ENCODE results near the gene MAGEE2. TPM values are rescaled to one million over a fixed set of nuclear protein-coding genes. Genes with fewer than 3 reads are reported as not detected.
A peak's percentile ranks its signal among the peaks of the same experiment; 100 is the strongest.

Gene MAGEE2
- total RNA-seq, 1 donor from 2014 or later: not detected

DNA sequence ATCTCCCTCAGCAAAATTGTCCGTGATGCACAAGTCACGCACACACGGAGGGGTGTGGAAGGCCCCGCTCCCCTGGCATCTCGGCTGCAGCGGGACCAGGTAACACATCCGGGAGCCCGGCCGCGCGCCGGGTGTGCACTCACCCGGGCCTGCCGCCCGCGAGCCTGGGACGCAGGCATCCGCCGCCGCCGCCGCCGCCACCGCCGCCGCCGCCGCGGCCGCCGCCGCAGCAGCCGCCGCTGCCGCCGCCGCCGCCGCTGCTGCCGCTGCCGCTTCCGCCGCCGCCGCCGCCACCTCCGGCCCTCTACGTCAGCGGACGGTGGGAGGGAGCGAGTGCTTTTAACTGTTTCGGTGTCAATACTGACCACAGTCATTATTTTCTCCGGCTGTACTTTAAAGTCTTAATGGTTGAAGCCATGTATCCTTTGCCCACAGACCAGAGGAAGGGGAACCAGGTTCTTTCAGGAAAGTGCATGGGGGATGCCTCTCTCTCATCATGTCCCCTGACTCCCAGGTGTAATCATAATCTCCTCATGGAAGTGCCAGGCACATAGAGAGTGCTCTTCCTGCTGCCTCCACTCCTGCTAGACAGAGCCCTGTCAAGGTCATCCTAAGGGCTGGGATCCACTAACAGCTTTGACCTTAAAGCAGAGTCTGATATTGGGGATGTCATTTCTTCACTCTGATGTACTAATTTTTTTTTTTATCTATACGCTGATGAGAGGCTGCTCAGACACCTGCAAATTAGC lies 38.0 kb downstream of the MAGEE2 start:
- TF ChIP-seq EZH2 (IDR thresholded peaks at IDR 0.05; ENCODE audit: insufficient read depth, low read length): no peak
- TF ChIP-seq, protein P1, sequence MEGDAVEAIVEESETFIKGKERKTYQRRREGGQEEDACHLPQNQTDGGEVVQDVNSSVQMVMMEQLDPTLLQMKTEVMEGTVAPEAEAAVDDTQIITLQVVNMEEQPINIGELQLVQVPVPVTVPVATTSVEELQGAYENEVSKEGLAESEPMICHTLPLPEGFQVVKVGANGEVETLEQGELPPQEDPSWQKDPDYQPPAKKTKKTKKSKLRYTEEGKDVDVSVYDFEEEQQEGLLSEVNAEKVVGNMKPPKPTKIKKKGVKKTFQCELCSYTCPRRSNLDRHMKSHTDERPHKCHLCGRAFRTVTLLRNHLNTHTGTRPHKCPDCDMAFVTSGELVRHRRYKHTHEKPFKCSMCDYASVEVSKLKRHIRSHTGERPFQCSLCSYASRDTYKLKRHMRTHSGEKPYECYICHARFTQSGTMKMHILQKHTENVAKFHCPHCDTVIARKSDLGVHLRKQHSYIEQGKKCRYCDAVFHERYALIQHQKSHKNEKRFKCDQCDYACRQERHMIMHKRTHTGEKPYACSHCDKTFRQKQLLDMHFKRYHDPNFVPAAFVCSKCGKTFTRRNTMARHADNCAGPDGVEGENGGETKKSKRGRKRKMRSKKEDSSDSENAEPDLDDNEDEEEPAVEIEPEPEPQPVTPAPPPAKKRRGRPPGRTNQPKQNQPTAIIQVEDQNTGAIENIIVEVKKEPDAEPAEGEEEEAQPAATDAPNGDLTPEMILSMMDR (IDR thresholded peaks at IDR 0.05; ENCODE audit: insufficient read depth, low read depth, low read length): no peak
- peaks cover 10% of the 10 kb centered on the region for H3K9me3 Mint-ChIP-seq (ENCODE audit: unreplicated experiment)
- H3K4me2 ChIP-seq (ENCODE audit: low read length): peak overlapping the region; percentile 81
- H3K79me2 ChIP-seq (ENCODE audit: insufficient read depth, low read length): no peaks in the 10 kb centered on the region
- no peaks in the 10 kb centered on the region for H4K20me1 ChIP-seq (ENCODE audit: insufficient read depth, low read length)
- H3K4me3 Mint-ChIP-seq (ENCODE audit: unreplicated experiment): peak overlapping the region; percentile 91
- peak overlapping the region; percentile 12 for H3K27ac Mint-ChIP-seq (ENCODE audit: unreplicated experiment)
- no peak overlapping the region for H3K27ac ChIP-seq (ENCODE audit: low read depth, low read length)
- no peaks in the 10 kb centered on the region for H3K36me3 ChIP-seq (ENCODE audit: insufficient read depth, low read length)
- H3K4me1 ChIP-seq (ENCODE audit: insufficient read depth, low read length): no peaks in the 10 kb centered on the region
- no peaks in the 10 kb centered on the region for H3K27me3 Mint-ChIP-seq (ENCODE audit: low read depth, unreplicated experiment)
- peak overlapping the region; percentile 71 for H2AFZ ChIP-seq (ENCODE audit: low read depth, low read length)
- DNase-seq (ENCODE audit: low read depth): no peak
- FAIRE-seq: no peak
- no peaks in the 10 kb centered on the region for H3K27me3 ChIP-seq (ENCODE audit: insufficient read depth, low read length)
- H3K9ac ChIP-seq (ENCODE audit: low read length): peak overlapping the region; percentile 52
- peaks cover 4% of the 10 kb centered on the region for H3K36me3 Mint-ChIP-seq (ENCODE audit: low read depth, unreplicated experiment)
- no peaks in the 10 kb centered on the region for H3K9me3 ChIP-seq (ENCODE audit: insufficient read depth, low read depth, low read length)
- peaks cover 2% of the 10 kb centered on the region for H3K4me1 Mint-ChIP-seq (ENCODE audit: low read depth, unreplicated experiment)
- peak overlapping the region; percentile 61 for H3K4me3 ChIP-seq (ENCODE audit: insufficient read depth, low read depth, low read length)

Measured in astrocyte (in vitro differentiated cells and primary cell).